ENCODE results near the gene CPNE2. TPM values are rescaled to one million over a fixed set of nuclear protein-coding genes. Genes with fewer than 3 reads are reported as not detected.

Gene CPNE2
- total and polyA plus RNA-seq, 10 of the 15 experiments (the other 5 are each of a cell fraction or from before 2014, with no cell fraction given): 3.1 to 22.1 (median 9.9) TPM

DNA sequence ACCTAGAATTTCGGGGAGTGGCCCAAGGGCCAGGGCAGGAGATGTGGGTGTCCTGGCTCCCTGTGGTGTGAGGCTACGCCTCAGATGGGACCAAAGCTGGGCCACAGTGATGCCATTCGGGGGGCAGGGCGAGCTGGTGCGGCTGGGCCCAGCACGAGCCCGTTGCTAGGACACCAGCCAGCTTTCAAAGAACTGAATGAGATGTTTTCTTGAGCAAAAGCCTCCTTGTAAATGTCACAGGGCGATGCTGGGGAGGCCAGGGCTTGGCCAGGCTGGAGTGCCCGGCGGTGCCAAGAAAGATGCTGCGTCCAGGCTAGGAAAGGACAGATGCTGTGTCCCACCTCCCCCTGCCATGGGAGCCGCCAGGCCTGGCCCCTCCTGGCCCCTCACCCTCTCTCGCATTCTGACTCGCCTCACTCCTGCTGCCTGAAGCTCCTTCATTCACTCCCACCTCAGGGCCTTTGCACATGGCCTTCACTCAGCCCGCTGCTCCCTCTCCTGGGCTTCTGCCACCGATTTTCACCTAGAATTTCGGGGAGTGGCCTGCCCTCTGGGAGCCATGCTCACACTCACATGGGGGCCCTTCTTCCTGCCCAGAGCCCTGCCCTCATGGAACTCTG is 39.1 kb downstream of the CPNE2 start:
- H3K27me3 ChIP-seq (replicated peaks in 1 of 2; ENCODE audit: control insufficient read depth in 2 of 2, insufficient read depth in 2 of 2, low read length in 1 of 2): no peaks in the 10 kb centered on the region
- H3K4me3 ChIP-seq: no peak overlapping the region
- peaks cover 38% of the 10 kb centered on the region for H3K4me1 ChIP-seq (ENCODE audit: control insufficient read depth, insufficient read depth, low read length)
- TF ChIP-seq, protein P1, sequence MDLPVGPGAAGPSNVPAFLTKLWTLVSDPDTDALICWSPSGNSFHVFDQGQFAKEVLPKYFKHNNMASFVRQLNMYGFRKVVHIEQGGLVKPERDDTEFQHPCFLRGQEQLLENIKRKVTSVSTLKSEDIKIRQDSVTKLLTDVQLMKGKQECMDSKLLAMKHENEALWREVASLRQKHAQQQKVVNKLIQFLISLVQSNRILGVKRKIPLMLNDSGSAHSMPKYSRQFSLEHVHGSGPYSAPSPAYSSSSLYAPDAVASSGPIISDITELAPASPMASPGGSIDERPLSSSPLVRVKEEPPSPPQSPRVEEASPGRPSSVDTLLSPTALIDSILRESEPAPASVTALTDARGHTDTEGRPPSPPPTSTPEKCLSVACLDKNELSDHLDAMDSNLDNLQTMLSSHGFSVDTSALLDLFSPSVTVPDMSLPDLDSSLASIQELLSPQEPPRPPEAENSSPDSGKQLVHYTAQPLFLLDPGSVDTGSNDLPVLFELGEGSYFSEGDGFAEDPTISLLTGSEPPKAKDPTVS (IDR thresholded peaks at IDR 0.05; ENCODE audit: low read depth, low read length): no peak
- TF ChIP-seq CHD1 (IDR thresholded peaks at IDR 0.05; ENCODE audit: low read depth, low read length): no peak
- TF ChIP-seq SUZ12 (IDR thresholded peaks at IDR 0.05; ENCODE audit: unreplicated experiment): no peak
- no peak for TF ChIP-seq HCFC1 (IDR thresholded peaks at IDR 0.05; ENCODE audit: low read length)
- TF ChIP-seq, protein P2, sequence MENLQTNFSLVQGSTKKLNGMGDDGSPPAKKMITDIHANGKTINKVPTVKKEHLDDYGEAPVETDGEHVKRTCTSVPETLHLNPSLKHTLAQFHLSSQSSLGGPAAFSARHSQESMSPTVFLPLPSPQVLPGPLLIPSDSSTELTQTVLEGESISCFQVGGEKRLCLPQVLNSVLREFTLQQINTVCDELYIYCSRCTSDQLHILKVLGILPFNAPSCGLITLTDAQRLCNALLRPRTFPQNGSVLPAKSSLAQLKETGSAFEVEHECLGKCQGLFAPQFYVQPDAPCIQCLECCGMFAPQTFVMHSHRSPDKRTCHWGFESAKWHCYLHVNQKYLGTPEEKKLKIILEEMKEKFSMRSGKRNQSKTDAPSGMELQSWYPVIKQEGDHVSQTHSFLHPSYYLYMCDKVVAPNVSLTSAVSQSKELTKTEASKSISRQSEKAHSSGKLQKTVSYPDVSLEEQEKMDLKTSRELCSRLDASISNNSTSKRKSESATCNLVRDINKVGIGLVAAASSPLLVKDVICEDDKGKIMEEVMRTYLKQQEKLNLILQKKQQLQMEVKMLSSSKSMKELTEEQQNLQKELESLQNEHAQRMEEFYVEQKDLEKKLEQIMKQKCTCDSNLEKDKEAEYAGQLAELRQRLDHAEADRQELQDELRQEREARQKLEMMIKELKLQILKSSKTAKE (IDR thresholded peaks at IDR 0.05; ENCODE audit: low read depth, poor library complexity, severe bottlenecking): no peak
- no peak for TF ChIP-seq ZSCAN29 (IDR thresholded peaks at IDR 0.05)
- TF ChIP-seq, protein P3, sequence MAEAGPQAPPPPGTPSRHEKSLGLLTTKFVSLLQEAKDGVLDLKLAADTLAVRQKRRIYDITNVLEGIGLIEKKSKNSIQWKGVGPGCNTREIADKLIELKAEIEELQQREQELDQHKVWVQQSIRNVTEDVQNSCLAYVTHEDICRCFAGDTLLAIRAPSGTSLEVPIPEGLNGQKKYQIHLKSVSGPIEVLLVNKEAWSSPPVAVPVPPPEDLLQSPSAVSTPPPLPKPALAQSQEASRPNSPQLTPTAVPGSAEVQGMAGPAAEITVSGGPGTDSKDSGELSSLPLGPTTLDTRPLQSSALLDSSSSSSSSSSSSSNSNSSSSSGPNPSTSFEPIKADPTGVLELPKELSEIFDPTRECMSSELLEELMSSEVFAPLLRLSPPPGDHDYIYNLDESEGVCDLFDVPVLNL (IDR thresholded peaks at IDR 0.05; ENCODE audit: low read depth, low read length): no peak
- no peak for TF ChIP-seq RUNX3 (IDR thresholded peaks at IDR 0.05; ENCODE audit: low read length)
- no peak for TF ChIP-seq PML (IDR thresholded peaks at IDR 0.05; ENCODE audit: low read length)
- no peak for TF ChIP-seq POU2F2 (IDR thresholded peaks at IDR 0.05; ENCODE audit: borderline replicate concordance, low read depth, low read length)
- TF ChIP-seq YBX1 (IDR thresholded peaks at IDR 0.05): no peak
- TF ChIP-seq CREB1 (IDR thresholded peaks at IDR 0.05; ENCODE audit: low read depth): no peak
- no peak for TF ChIP-seq YY1 (IDR thresholded peaks at IDR 0.05; ENCODE audit: low read depth, low read length)
- TF ChIP-seq ETV6 (conservative IDR thresholded peaks at IDR 0.05 in 1 of 2, IDR thresholded peaks at IDR 0.05 in 1 of 2; ENCODE audit: borderline replicate concordance in 1 of 2, low read depth in 1 of 2): no peak
- TF ChIP-seq, protein P4, sequence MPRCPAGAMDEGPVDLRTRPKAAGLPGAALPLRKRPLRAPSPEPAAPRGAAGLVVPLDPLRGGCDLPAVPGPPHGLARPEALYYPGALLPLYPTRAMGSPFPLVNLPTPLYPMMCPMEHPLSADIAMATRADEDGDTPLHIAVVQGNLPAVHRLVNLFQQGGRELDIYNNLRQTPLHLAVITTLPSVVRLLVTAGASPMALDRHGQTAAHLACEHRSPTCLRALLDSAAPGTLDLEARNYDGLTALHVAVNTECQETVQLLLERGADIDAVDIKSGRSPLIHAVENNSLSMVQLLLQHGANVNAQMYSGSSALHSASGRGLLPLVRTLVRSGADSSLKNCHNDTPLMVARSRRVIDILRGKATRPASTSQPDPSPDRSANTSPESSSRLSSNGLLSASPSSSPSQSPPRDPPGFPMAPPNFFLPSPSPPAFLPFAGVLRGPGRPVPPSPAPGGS (IDR thresholded peaks at IDR 0.05; ENCODE audit: borderline replicate concordance, insufficient read depth, low read depth, low read length, poor library complexity, severe bottlenecking): no peak
- no peak for TF ChIP-seq NFYB (IDR thresholded peaks at IDR 0.05; ENCODE audit: insufficient read depth, low read depth, low read length)
- no peak for TF ChIP-seq MEF2B (IDR thresholded peaks at IDR 0.05; ENCODE audit: partially characterized antibody, poor library complexity, severe bottlenecking)
- TF ChIP-seq, protein P5, sequence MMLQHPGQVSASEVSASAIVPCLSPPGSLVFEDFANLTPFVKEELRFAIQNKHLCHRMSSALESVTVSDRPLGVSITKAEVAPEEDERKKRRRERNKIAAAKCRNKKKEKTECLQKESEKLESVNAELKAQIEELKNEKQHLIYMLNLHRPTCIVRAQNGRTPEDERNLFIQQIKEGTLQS (IDR thresholded peaks at IDR 0.05; ENCODE audit: borderline replicate concordance, extremely low read depth, low read depth, low read length): no peak
- no peaks in the 10 kb centered on the region for H3K36me3 ChIP-seq (ENCODE audit: control insufficient read depth in 2 of 2, insufficient read depth in 2 of 2, low read length in 1 of 2)
- H3K79me2 ChIP-seq (ENCODE audit: control insufficient read depth, insufficient read depth, low read length): no peaks in the 10 kb centered on the region
- ChIA-PET CTCF (interaction anchor here (1.5 kb wide), 1 partner anchor 35 kb away, joined by 3 read pairs; no protein-coding TSS in a partner anchor), RAD21 (ENCODE audit: unreplicated experiment) (no interaction called here), POLR2A (no interaction called here), SMC1A (ENCODE audit: uncharacterized antibody, unreplicated experiment) (no interaction called here)
- intact Hi-C loops (cut with micrococcal nuclease; ENCODE audit: unreplicated experiment): no loop called here
- WGBS (ENCODE audit: insufficient coverage, insufficient replicate concordance, low lambda C conversion rate, missing lambda C conversion rate): 61% methylated on average over 17 of the region's 17 CpGs
- no peak overlapping the region for H2AFZ ChIP-seq (ENCODE audit: control insufficient read depth, low read depth, low read length)
- in situ Hi-C loops (cut with MboI): no loop called here
- no TSS peak for BruUV-seq (replicated peaks)
- no peaks in the 10 kb centered on the region for H3K9me3 ChIP-seq (replicated peaks; ENCODE audit: control insufficient read depth, insufficient read depth, low read length)
- no peak overlapping the region for H3K27ac ChIP-seq (ENCODE audit: control insufficient read depth, insufficient read depth)
- H4K20me1 ChIP-seq (ENCODE audit: control insufficient read depth, insufficient read depth): no peaks in the 10 kb centered on the region
- ATAC-seq (no peak), FAIRE-seq (no peak), DNase-seq (ENCODE audit: low read depth, low spot score) (no peak)
- no peak overlapping the region for H3K4me2 ChIP-seq (ENCODE audit: control insufficient read depth, insufficient read depth)
- H3K9ac ChIP-seq (ENCODE audit: control insufficient read depth, insufficient read depth, low read length): no peak overlapping the region
